SHP77 treated with DMSO at 0.1 percent for 48 hours (cell line): ENCODE data around the gene IRF2BP1.
"Not testable (repeated sequence)": the region's sequence is repeated elsewhere in the genome, so short reads cannot be mapped to it uniquely, and the experiment has no call there.

Experiments used
- DNase-seq: peaks from one replicate; lab custom pipeline; 2025; lab: John Stamatoyannopoulos, UW

The IRF2BP1 gene

DNA sequence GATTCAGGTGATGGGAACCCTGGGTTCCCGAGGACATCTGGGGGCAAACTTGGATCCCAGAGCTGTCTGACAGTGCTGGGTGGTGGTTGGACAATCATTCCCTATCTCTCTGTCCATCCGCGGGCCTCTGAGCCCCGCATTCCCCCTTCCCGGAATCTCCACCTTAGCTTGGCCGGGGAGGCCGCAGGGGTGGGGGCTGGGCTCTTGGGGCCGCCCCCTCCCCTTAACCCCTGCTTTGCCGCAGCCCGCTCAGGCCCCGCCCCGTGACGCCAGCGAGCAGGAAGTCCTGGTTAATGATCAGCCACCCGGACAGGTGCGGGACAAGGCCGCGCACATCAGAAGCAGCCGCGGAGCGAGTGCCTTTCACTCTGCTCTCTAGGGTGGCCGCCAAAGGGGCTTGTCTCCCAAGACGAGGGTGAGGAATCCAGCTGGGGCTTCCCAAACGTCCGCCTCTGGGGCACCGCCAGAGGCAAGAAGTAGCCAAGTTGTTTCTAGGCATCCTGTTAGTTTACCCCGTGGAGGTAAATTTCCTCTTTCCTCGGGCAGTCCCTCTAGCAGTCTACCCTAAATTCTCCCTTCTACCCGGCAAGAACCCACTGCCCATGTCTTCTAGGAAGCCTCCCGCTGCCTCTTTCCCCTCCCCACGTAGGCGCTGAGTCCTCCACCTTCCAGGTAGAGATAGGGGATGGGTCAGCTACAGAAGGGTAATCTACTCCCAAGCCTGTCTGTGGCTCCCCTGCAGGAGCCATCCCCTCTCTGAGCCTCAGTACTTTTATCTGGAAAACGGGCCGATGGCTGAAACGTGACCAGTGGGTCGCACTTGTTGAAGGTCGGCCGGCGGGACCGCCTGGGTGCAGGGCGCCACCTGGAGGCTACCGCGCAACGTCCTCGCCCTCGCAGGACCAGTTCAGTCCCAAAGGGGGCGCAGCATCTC lies 3.0 kb downstream of the IRF2BP1 start:
- DNase-seq, result peak; percentile 50

DNA sequence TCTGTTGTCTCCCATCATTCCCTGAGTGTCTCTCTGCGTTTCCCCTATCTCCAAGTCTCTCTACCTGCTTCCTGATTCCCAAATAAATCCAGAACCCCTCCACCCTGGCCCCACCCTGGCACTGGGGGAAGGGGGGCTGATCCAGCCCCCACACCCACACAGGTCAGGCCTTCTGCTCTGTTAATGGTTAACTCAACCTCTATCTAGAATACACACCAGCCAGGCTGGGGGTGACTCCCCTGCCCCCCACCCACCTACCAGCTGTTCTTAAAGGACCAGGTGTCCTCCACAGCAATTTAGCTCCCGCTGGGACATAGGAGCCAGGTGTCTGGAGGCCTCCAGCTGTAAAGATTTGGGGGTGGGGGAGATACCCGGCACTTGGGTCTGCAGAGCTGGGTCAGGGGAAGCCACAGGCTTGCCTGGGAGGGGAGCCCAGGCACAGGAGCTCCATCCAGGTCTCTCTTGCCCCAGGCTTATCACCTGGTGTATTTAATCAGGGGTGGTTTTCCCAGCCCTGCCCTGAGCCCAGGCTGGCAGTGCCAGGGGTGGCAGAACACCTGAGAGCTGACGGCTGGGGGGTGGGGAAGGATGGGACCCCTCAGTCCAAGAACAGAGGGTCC lies 3.9 kb downstream of the IRF2BP1 start:
- no peak for DNase-seq

DNA sequence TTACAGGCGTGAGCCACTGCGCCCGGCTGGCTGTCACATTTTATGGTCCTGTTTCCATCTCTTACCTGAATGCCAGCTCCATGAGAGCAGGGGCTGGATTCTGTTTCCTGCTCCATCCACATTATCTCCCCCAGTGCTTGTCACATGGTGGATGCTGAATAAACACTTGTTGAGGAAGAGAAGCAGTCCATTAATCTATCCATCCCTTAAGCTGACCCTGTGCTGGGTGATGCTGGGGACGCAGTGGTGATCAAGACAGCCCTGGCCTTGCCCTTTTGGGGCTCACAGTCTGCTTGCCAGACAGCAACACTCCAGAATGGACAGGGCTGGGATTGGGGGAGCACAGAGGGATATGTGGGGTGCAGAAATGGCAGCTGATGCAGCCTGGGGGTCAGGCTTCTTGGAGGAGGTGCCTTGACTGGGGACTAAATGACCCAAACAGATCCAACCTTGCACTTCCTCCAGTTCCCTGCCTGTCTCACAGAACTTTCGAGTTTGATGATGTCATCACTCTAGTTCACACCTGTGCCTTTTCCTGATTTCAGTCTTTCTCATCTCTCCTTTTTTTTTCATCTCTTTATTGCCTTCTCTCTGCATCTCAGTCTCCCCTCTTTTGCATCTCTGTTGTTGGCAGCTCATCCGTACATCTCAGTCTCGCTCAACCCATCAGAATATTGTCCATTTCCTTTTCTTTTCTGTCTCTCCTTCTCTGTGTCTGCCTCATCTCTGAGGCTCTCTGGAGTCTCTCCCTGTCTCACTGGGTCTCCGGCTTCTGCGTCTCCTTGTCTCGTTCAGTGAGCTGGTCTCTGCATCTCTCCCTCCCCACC lies 4.6 kb downstream of the IRF2BP1 start:
- DNase-seq, result no peak

DNA sequence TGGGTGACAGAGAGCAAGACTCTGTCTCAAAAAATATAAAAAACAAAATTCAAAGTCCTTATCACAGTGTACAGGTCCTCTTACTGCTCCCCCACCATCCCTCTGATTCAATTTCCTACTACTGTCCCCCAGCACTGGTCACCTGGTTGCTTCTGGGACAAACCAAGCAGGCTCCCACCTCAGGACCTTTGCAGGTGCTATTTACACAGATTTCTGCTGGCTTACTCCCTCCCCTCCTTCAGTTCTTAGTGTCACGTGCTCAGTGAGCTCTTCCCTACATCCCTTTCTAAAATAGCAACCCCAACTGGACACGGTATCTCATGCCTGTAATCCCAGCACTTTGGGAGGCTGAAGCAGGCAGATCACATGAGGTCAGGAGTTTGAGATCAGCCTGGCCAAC lies 6.0 kb downstream of the IRF2BP1 start:
- DNase-seq, result no peak

DNA sequence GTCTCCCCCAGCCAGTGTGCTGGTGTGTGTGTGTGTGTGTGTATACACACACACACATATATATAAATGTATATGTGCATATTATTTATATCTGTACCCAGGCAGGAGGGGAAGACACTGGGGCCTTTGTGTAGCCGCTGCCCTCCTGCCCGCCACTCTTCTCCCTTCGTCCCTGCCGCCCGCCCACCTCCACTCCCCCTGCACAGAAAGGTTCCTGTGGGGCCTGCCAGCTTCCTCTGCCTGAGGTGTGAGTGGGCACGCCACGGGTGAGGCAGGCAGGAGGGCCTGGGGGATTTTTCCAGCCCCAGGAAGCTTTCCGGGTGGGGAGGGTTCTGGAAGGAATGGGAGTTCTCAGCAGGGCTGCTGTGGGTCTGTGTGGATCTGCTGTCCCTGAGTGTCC lies 6.9 kb downstream of the IRF2BP1 start:
- DNase-seq, result no peak

DNA sequence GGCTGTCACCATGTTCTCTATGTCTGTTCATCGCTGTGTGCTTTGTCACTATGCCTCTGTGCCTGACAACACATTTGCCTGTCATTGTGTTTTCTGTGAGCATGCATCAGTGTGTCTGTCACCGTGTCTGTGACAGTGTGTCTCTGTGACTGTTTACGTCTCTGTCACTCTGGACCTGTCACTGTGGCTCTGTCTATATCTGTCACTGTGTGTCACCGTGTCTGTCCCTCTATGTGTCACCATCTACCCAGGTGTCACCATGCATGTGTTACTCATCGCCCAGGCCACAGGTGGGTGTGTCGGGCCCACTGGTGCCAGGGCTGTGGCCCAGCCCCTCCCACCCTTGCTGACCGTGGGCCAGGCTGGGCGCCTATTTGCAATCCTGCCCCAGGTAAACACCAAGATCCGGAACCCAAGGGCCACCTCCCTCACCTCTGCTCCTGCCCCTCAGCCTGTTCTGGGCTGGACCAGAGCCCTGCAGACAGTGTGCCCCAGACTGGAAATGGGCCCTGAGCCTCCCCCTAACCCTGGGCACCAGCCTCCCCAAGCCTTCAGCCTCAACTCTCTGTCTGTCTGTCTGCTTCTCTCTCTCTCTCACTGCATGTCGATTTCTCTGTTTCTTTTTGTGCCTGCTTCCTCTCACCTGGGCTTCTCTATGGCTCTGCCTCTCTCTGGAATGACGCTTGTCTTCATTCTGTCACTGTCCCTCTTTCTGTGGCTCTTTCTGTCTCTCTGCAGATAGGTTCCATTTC lies 7.7 kb downstream of the IRF2BP1 start:
- DNase-seq, result no peak

DNA sequence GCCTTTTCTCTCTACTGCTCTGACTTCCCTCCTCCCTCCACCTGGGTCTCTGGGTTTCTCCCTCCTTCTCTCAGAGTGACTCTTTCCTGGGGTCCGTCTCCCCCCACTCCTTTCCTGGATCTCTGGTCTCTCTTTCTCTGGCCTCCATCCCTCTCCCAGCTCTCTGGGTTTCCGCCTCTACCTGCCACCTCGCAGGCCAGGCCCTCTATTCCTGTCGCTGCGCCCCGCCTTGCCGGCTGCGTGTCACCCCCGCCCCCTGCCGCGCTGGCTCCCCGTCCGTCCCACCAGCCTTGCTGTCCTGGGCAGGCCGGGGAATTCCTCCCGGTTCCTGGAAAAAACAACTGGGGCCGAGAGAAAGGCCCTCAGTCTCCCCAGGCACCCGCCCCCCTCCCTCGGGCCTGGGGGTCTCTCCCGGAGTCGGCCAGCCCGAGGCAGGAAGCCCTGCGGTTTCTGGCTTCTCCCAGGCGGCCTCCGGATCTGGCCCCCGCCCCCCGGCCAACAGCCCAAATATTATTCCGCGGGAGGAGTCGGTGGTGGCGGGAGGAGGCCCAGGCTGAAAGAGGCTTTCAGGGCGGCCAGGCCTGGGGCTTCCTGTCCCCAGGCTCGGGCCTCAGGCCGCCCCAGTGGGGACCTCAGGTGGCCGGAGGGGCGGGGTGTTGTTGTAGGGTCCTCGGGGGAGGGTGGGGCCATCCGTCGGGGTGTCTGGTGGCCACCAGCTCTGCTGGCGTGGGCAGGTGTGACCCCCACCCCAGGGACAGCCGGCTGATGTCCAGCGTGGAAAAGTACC lies 9.3 kb downstream of the IRF2BP1 start:
- DNase-seq, result no peak

DNA sequence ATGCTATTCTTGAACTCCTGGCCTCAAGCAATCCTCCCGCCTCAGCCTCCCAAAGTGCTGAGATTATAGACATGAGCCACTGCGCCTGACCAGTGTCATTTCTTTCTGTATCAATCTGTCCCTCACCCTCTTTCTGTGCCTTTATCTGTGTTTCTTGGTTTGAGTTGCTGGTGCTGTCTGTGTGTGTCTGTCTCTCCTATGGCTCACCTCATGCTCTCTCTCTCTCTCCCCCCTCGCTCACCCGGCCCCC lies 9.9 kb downstream of the IRF2BP1 start:
- DNase-seq, result no peak

DNA sequence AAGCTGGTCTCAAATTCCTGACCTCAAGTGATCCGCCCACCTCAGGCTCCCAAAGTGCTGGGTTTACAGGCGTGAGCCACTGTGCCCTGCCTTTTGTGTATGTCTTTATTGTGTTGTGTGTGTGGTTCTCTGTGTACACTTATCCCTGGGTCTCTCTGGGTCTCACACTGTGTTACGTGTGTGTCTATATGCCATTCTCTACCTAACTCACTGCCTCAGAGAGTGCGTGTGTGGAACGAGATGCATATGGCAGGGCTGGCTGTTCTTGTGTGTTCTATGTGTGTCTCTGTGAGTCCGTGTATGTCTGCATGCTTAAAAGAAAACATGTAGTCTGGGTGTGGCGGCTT lies 11.3 kb downstream of the IRF2BP1 start:
- no peak for DNase-seq

DNA sequence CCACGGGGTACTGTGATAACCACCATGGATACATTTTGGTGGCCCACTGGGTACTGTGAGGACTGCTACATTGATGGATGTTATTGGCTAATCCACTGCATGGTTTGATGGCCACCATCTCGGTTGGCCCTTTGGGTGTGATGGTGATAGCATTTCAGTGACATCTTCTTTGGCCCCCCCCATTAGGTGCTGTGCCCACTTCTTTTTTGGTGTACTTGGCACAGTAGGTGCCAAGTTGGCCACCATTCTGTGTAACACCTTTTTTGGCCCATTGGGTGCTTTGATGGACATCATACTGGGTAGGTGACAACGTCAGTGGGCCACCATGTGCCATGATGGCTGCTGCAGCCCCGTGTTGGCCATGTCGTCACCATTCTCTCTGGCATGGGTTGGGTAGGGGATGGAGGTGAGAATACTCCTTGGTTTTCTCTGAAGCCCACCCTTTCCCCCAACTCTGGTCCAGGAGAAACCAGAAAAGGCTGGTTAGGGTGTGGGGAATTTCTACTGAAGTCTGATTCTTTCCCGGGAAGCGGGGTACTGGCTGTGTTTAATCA lies 12.6 kb downstream of the IRF2BP1 start:
- DNase-seq, result no peak

DNA sequence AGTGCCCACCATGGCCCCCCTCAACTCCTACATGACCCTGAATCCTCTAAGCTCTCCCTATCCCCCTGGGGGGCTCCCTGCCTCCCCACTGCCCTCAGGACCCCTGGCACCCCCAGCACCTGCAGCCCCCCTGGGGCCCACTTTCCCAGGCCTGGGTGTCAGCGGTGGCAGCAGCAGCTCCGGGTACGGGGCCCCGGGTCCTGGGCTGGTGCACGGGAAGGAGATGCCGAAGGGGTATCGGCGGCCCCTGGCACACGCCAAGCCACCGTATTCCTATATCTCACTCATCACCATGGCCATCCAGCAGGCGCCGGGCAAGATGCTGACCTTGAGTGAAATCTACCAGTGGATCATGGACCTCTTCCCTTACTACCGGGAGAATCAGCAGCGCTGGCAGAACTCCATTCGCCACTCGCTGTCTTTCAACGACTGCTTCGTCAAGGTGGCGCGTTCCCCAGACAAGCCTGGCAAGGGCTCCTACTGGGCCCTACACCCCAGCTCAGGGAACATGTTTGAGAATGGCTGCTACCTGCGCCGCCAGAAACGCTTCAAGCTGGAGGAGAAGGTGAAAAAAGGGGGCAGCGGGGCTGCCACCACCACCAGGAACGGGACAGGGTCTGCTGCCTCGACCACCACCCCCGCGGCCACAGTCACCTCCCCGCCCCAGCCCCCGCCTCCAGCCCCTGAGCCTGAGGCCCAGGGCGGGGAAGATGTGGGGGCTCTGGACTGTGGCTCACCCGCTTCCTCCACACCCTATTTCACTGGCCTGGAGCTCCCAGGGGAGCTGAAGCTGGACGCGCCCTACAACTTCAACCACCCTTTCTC lies 13.6 kb downstream of the IRF2BP1 start:
- DNase-seq, result no peak

DNA sequence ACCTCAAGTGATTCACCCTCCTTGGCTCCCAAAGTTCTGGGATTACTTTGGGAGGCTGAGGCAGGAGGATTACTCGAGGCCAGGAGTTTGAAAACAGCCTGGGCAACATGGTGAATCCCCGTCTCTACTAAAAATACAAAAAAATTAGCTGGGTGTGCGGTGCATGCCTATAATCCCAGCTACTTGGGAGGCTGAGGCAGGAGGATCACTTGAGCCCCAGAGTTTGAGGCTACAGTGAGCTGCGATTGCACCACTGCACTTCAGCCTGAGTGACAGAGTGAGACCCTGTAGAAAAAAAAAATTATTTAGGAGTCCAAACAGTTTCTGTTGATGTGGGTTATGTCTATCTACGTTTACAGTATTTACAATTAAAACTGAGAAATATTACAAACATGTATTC lies 15.1 kb downstream of the IRF2BP1 start:
- no peak for DNase-seq

DNA sequence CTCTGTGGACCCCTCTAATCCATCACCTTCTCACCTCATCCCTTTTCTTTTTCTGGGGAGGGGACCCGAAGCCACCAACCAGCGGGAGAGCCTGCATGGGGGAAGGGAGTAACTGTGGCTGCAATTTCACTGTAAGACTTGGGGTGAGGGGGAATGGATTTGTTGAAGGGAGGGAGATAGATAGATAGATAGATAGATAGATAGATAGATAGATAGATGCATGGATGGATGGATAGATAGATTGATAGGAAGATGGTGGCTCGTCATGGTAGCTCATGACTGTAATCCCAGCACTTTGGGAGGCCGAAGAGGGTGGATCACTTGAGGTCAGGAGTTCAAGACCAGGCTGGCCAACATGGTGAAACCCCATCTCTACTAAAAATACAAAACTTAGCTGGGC lies 18.7 kb downstream of the IRF2BP1 start:
- not testable (repeated sequence) for DNase-seq

DNA sequence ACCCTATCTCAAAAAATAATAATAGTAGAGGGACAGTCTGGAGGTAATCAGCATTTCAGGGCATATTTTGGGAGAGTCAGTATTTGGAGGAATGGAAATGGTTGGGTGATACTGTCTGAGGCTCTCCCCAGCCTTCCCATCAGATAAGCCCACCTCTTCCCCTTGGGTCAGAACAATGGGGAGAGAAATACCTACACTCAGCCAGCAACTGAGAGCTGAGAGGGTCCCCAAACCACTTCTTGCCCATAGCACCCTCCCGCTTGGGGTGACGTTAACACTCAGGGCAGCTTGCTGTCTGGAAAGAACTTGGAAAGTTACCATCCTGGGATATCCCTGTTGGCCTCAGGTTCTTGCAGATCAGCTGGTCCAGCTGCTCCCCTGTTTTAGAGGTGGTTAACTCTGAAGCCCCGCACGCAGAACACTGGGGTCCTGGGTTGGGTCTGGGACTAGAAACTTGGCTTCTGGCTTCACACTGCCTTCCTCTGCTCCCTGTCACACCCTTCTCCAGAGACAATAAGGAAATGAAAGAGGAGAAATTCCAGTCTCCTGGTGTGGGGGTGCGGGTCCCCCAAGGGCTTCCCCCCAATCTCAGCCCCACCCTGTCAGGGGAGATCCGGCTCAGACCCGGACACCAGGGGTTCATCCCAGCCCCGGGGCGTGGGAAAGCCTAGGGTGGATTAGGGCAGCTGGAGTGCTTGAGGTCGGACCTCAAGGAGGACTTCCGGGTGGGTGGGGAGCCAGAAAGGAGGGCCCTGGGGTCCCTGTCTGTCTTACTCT lies 19.4 kb downstream of the IRF2BP1 start:
- DNase-seq, result no peak

DNA sequence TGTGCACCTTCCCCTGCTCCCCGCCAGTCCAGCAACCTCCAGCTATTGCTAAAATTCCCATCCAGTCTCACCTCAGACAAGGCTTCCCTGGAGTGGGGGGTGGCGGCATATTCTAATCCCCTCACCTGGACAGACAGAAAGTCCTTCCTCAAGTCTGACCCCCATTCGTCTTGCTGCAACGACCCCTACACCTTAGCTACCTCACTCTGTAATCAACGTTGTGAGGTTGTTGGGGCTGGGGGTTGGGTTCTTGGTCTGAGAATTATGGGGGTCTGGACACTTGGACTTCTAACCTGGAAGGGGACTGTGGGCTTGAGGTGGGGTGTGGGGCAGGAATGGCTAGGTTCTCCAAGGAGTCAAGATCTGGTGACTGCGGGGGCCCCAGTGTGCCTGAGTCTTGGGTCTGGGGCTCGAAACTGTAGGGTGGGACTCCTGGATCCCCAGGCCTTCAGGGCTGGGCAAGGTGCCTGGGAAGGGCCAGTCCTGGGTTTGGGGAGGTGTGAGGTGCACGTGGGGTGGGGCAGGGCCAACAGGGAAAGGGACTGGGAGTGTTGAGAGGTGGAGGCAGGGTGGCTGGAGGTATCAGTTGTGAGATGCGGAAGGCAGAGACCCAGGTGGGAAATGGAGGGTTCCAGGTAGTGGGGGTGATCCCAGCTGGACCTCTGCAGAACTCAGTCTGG lies 20.5 kb downstream of the IRF2BP1 start:
- no peak for DNase-seq

DNA sequence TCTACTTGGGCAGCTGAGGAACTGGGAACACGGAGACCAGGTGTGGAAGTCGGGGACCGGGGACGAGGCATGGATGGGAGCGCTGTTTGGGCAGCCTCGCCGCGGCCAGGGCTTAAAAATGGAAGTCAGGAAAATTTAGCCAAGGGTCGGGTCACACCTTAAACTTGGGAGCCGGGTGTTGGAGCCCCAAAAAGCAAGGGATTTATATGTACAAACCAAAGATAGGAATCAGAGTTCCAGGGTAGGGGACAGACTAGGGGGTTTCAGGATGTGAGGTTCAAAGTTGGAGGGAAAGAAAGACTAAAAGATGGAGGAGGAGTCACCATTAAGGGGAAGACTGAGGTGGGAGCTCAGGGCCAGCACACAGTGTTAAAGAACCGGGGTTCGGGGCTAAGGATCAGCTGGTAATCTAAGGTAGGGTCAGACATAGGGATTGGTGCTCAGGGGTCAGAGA lies 21.3 kb downstream of the IRF2BP1 start:
- DNase-seq, result no peak

DNA sequence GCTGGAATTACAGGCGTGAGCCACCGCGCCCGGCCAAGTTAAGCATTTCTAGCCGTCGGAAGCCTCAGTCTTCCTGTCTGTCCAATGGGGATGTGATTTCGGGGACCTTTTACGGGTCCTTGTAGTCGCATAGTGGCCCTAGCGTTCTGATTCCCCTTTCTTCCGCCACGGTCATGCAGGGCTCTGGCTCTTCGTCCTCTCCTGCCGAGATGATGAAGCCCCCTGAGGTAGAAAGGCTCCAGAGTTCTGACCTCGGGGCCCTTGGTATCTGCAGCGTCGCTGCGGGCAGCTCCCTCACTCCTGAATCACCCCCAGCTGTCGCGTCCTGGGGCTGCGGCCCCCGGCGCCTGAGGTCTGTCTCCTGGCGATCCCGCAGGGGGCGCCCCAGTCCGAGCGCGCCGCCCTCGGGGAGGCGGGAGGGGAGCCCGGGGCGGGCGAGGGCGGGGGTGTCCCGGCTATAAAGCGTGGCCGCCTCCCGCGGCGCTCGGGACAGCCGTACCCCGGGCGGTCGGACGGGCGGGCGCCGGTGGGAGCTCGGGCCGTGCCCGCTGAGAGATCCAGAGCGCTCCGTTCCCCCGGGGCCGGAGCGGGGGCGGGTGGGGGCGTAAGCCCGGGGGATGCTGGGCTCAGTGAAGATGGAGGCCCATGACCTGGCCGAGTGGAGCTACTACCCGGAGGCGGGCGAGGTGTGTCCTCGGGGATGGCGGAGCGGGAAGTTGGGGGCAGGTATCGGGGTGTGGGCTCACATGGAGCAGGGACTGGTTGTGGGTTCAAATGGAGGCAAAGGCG lies 21.9 kb downstream of the IRF2BP1 start, which contains the start of gene FOXA3:
Gene FOXA3, plus strand, starts transcription at position 487 of the 789 bp plus-strand sequence. Its CDS starts 131 bp downstream, at position 618.
- DNase-seq, result peak; percentile 38

DNA sequence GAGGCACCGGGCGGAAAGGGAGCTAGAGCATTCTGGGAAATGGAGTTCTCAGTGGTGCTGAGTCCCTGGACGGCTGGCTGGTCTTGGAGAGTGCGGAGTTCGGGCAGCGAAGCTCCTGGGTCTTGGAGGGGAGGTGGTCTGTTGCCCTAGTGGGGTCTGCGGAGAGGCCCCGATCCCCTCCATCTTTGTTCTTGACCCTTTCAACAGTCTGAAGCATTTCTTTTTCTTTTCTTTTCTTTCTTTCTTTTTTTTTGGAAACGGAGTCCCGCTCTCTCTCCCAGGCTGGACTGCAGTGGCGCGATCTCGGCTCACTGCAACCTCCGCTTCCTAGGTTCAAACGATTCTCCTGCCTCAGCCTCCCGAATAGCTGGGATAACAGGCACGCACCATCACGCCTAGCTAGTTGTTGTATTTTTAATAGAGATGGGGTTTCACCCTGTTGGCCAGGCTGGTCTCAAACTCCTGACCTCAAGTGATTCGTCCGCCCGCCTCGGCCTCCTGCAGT lies 22.6 kb downstream of the IRF2BP1 start:
- no peak for DNase-seq
